ENCODE results near the gene TNFAIP8.
"Not testable (repeated sequence)": the region's sequence is repeated elsewhere in the genome, so short reads cannot be mapped to it uniquely, and the experiment has no call there.

TNFAIP8 gene

GRCh38 chr5:119404033-119404432 lies 48.2 kb downstream of the TNFAIP8 start:
- no peak for DNase-seq
- CTCF ChIA-PET: no interaction called here
- H3K9me3 Mint-ChIP-seq: no peaks in the 10 kb centered on the region
- H3K27me3 Mint-ChIP-seq: no peaks in the 10 kb centered on the region
- H3K4me1 Mint-ChIP-seq: peaks cover under 1% of the 10 kb centered on the region
- H3K36me3 Mint-ChIP-seq: peaks cover 4% of the 10 kb centered on the region
- no peak overlapping the region for H3K4me3 Mint-ChIP-seq
- H3K27ac Mint-ChIP-seq: no peak overlapping the region

GRCh38 chr5:119405419-119405818 lies 49.6 kb downstream of the TNFAIP8 start:
- Mint-ChIP-seq H3K27ac (no peak overlapping the region), H3K4me3 (no peak overlapping the region), H3K27me3 (no peaks in the 10 kb centered on the region), H3K4me1 (peaks cover 10% of the 10 kb centered on the region), H3K9me3 (no peaks in the 10 kb centered on the region), H3K36me3 (no peaks in the 10 kb centered on the region)
- CTCF ChIA-PET: interaction anchor here (1.1 kb wide), 1 partner anchor 89 kb away, joined by 4 read pairs; no protein-coding TSS in a partner anchor
- DNase-seq: no peak

- Mint-ChIP-seq H3K4me1 (peaks cover 22% of the 10 kb centered on the region), H3K27ac (no peak overlapping the region), H3K36me3 (no peaks in the 10 kb centered on the region), H3K9me3 (no peaks in the 10 kb centered on the region), H3K4me3 (no peak overlapping the region), H3K27me3 (no peaks in the 10 kb centered on the region)
- no peak for DNase-seq
- CTCF ChIA-PET: no interaction called here
These were observed 50.8 kb downstream of the TNFAIP8 start for GRCh38 chr5:119406551-119407110.

GRCh38 chr5:119409235-119409815 lies 53.5 kb downstream of the TNFAIP8 start:
- Mint-ChIP-seq H3K27ac (no peak overlapping the region), H3K9me3 (no peaks in the 10 kb centered on the region), H3K36me3 (no peaks in the 10 kb centered on the region), H3K4me3 (no peak overlapping the region), H3K27me3 (no peaks in the 10 kb centered on the region), H3K4me1 (peaks cover 29% of the 10 kb centered on the region)
- DNase-seq: no peak
- CTCF ChIA-PET: interaction anchor here (0.8 to 5.7 kb wide), 11 partner anchors 26 to 421 kb away, joined by 3 to 83 read pairs (median 8); partner anchors contain the start of genes DMXL1 and DTWD2

GRCh38 chr5:119410448-119411159 lies 54.8 kb downstream of the TNFAIP8 start:
- H3K4me1 Mint-ChIP-seq: peaks cover 29% of the 10 kb centered on the region
- no peaks in the 10 kb centered on the region for H3K27me3 Mint-ChIP-seq
- no peak overlapping the region for H3K4me3 Mint-ChIP-seq
- CTCF ChIA-PET: interaction anchor here (0.6 to 5.7 kb wide), 25 partner anchors 11 to 422 kb away, joined by 3 to 83 read pairs (median 8); partner anchors contain the start of genes DTWD2 and TNFAIP8
- H3K36me3 Mint-ChIP-seq: no peaks in the 10 kb centered on the region
- no peak for DNase-seq
- H3K9me3 Mint-ChIP-seq: no peaks in the 10 kb centered on the region
- no peak overlapping the region for H3K27ac Mint-ChIP-seq

GRCh38 chr5:119411361-119412278 lies 55.8 kb downstream of the TNFAIP8 start:
- Mint-ChIP-seq H3K9me3 (no peaks in the 10 kb centered on the region), H3K4me1 (peaks cover 29% of the 10 kb centered on the region), H3K36me3 (no peaks in the 10 kb centered on the region), H3K4me3 (peak overlapping the region; percentile 71), H3K27ac (peak overlapping the region; percentile 44), H3K27me3 (no peaks in the 10 kb centered on the region)
- DNase-seq: peak; percentile 65
- CTCF ChIA-PET: interaction anchor here (0.6 to 5.7 kb wide), 50 partner anchors 12 to 426 kb away, joined by 3 to 83 read pairs (median 5); partner anchors contain the start of genes DMXL1, DTWD2 and TNFAIP8

- Mint-ChIP-seq H3K36me3 (no peaks in the 10 kb centered on the region), H3K4me3 (peak overlapping the region; percentile 71), H3K4me1 (peaks cover 31% of the 10 kb centered on the region), H3K27me3 (no peaks in the 10 kb centered on the region), H3K9me3 (no peaks in the 10 kb centered on the region), H3K27ac (no peak overlapping the region)
- no peak for DNase-seq
- CTCF ChIA-PET: interaction anchor here (0.7 to 5.7 kb wide), 45 partner anchors 11 to 427 kb away, joined by 3 to 83 read pairs (median 6); partner anchors contain the start of genes DMXL1, DTWD2 and TNFAIP8
These were observed 56.7 kb downstream of the TNFAIP8 start for GRCh38 chr5:119412279-119413227.

- CTCF ChIA-PET: interaction anchor here (5.3 kb wide), 1 partner anchor 426 kb away, joined by 83 read pairs; the partner anchor contains the start of gene DTWD2
- H3K27me3 Mint-ChIP-seq, H3K4me3 Mint-ChIP-seq, H3K9me3 Mint-ChIP-seq, H3K36me3 Mint-ChIP-seq, DNase-seq, H3K27ac Mint-ChIP-seq: not testable (repeated sequence)
- H3K4me1 Mint-ChIP-seq: peaks cover 41% of the 10 kb centered on the region
These were observed 58.4 kb downstream of the TNFAIP8 start for GRCh38 chr5:119414124-119414734.

GRCh38 chr5:119417891-119418605 lies 62.2 kb downstream of the TNFAIP8 start:
- no peak for DNase-seq
- Mint-ChIP-seq H3K4me3 (no peak overlapping the region), H3K36me3 (no peaks in the 10 kb centered on the region), H3K27me3 (peaks cover 4% of the 10 kb centered on the region), H3K4me1 (peaks cover 15% of the 10 kb centered on the region), H3K9me3 (no peaks in the 10 kb centered on the region), H3K27ac (no peak overlapping the region)
- CTCF ChIA-PET: interaction anchor here (0.7 to 1.3 kb wide), 3 partner anchors 17 to 440 kb away, joined by 3 to 6 read pairs (median 4); partner anchors contain the start of gene DTWD2

GRCh38 chr5:119418606-119419100 lies 62.8 kb downstream of the TNFAIP8 start:
- Mint-ChIP-seq H3K27me3 (peaks cover 4% of the 10 kb centered on the region), H3K36me3 (no peaks in the 10 kb centered on the region), H3K27ac (no peak overlapping the region), H3K4me3 (no peak overlapping the region), H3K4me1 (peaks cover 15% of the 10 kb centered on the region), H3K9me3 (no peaks in the 10 kb centered on the region)
- CTCF ChIA-PET: interaction anchor here (0.7 to 1.3 kb wide), 3 partner anchors 16 to 440 kb away, joined by 3 to 6 read pairs (median 4); partner anchors contain the start of gene DTWD2
- no peak for DNase-seq

GRCh38 chr5:119420169-119420568 lies 64.3 kb downstream of the TNFAIP8 start:
- Mint-ChIP-seq H3K27ac (no peak overlapping the region), H3K4me3 (no peak overlapping the region), H3K4me1 (peaks cover 15% of the 10 kb centered on the region), H3K36me3 (no peaks in the 10 kb centered on the region), H3K27me3 (peaks cover 4% of the 10 kb centered on the region), H3K9me3 (no peaks in the 10 kb centered on the region)
- CTCF ChIA-PET: interaction anchor here (0.8 to 1.3 kb wide), 2 partner anchors 15 to 432 kb away, joined by 3 read pairs; partner anchors contain the start of gene DTWD2
- DNase-seq: no peak

GRCh38 chr5:119426057-119426456 lies 70.2 kb downstream of the TNFAIP8 start:
- Mint-ChIP-seq H3K36me3 (no peaks in the 10 kb centered on the region), H3K4me3 (no peak overlapping the region), H3K27me3 (peaks cover 7% of the 10 kb centered on the region), H3K9me3 (peaks cover under 1% of the 10 kb centered on the region), H3K4me1 (no peaks in the 10 kb centered on the region), H3K27ac (no peak overlapping the region)
- CTCF ChIA-PET: interaction anchor here (0.5 to 0.8 kb wide), 2 partner anchors 12 to 14 kb away, joined by 3 to 4 read pairs; no protein-coding TSS in a partner anchor
- DNase-seq: no peak

Data from activated naive CD4-positive, alpha-beta T cell treated with anti-CD3 and anti-CD28 coated beads, Interleukin-2, amount 10 ng/mL, durations not matched to agents 7 days and 5 days (primary cell).